ENCODE data around the gene ABCB7.

The ABCB7 gene

DNA sequence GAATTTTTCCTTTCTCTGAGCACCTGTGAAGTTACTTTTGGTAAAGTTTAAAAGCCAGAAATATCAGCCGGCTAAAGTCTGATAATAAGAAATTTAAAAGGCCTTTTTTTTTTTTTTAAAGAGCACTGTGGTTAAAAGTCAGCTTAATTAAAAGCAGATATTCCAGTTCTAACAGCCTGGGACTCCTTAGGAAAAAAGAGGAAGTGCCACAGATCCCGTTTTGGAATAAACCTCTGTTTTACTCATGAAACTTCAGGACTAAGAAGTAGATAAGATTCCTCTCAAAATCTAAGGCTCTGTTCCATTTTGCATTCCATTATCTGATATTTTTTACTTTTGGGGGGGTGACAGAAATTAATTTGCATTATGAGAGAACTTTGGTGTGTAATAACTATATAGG is 37.8 kb downstream of the ABCB7 start:
- no peak overlapping the region for H3K4me3 ChIP-seq (ENCODE audit: low read depth, low read length)
- TF ChIP-seq, protein P1, sequence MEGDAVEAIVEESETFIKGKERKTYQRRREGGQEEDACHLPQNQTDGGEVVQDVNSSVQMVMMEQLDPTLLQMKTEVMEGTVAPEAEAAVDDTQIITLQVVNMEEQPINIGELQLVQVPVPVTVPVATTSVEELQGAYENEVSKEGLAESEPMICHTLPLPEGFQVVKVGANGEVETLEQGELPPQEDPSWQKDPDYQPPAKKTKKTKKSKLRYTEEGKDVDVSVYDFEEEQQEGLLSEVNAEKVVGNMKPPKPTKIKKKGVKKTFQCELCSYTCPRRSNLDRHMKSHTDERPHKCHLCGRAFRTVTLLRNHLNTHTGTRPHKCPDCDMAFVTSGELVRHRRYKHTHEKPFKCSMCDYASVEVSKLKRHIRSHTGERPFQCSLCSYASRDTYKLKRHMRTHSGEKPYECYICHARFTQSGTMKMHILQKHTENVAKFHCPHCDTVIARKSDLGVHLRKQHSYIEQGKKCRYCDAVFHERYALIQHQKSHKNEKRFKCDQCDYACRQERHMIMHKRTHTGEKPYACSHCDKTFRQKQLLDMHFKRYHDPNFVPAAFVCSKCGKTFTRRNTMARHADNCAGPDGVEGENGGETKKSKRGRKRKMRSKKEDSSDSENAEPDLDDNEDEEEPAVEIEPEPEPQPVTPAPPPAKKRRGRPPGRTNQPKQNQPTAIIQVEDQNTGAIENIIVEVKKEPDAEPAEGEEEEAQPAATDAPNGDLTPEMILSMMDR (IDR thresholded peaks at IDR 0.05; ENCODE audit: low read depth, low read length) = no peak
- TF ChIP-seq POLR2A (IDR thresholded peaks at IDR 0.05; ENCODE audit: extremely low read depth, insufficient read length) (no peak), MYC (IDR thresholded peaks at IDR 0.05; ENCODE audit: low read depth, low read length) (no peak)
- TF ChIP-seq, protein P2, sequence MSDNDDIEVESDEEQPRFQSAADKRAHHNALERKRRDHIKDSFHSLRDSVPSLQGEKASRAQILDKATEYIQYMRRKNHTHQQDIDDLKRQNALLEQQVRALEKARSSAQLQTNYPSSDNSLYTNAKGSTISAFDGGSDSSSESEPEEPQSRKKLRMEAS (IDR thresholded peaks at IDR 0.05; ENCODE audit: low read depth, low read length) = no peak
- no peak for DNase-seq (ENCODE audit: low read depth)

DNA sequence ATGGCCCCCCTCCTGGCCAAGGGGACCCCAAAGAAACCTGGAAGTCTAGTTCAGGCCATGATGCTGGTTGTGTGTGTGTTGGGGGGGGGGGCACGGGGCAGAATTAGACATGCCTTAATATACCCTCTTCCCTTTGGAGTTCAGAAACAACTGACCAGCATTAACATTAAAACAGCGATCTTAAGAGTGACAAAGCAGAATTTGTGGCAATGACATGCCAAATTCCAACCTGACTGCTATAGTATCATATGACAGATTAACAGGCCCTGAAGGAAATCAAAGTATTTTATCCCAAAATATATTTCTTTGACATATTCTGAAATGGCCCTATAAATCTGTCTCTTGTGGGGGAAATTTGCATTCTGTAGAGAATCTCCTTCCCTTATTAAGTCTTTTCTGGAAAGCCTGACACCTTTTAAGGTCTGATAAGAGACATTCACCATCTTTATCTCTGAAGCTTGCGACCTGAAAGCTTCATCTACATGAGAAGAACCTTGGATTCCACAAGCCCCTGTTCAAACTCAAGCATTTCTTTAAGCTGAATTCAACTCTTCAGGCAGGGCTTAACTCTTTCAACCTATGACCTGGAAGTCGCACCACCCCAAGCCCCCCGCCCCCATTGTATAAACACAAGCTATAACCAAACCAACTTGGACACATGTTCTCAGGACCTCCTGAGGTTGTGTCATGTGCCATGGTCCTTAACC is 40.2 kb downstream of the ABCB7 start:
- H3K4me3 ChIP-seq (ENCODE audit: low read depth, low read length) = no peak overlapping the region
- TF ChIP-seq POLR2A (IDR thresholded peaks at IDR 0.05; ENCODE audit: extremely low read depth, insufficient read length) = no peak
- TF ChIP-seq, protein P1 (IDR thresholded peaks at IDR 0.05; ENCODE audit: low read depth, low read length) = no peak
- TF ChIP-seq, protein P2 (IDR thresholded peaks at IDR 0.05; ENCODE audit: low read depth, low read length) = no peak
- TF ChIP-seq MYC (IDR thresholded peaks at IDR 0.05; ENCODE audit: low read depth, low read length) = no peak
- no peak for DNase-seq (ENCODE audit: low read depth)

DNA sequence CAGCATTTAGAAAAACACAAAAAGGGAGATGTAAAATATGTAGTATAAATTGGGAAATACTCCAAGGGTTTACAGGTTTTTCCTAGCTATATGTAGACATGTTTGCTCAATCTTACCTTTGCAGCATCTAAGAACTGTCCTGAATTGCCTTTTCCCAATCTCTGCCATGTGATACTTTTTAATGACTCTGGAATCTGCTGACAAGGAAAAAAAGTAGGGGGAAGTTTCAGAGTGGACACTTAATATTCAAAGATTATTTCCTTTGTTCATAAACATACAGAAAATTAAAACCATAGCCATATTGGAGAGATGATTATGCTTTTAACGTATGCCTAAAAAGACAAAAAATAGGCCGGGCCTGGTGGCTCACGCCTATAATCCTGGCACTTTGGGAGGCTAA is 41.4 kb downstream of the ABCB7 start:
- H3K4me3 ChIP-seq (ENCODE audit: low read depth, low read length) = no peak overlapping the region
- DNase-seq (ENCODE audit: low read depth) = no peak
- TF ChIP-seq MYC (IDR thresholded peaks at IDR 0.05; ENCODE audit: low read depth, low read length) = no peak
- TF ChIP-seq, protein P2 (IDR thresholded peaks at IDR 0.05; ENCODE audit: low read depth, low read length) = no peak
- TF ChIP-seq POLR2A (IDR thresholded peaks at IDR 0.05; ENCODE audit: extremely low read depth, insufficient read length) = no peak
- TF ChIP-seq, protein P1 (IDR thresholded peaks at IDR 0.05; ENCODE audit: low read depth, low read length) = no peak

DNA sequence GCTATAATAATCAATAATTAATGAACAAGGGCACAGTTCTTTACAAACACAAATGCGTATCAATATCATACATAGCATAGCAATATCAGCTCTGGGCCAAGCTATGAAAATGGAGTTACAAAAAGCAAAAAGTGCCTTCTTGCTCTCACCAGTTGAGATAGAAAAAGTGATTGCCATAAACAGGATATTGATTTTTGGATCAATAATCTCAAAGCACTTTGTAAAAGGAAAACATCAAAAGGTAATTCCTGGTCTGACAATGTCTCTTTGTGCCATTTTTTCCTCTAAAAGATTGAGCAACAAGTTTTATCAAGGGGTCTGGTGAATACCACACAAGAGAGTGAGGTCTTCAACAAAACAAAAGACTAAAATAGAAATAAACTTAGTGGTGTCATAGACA is 42.4 kb downstream of the ABCB7 start:
- no peak for DNase-seq (ENCODE audit: low read depth)
- TF ChIP-seq MYC (IDR thresholded peaks at IDR 0.05; ENCODE audit: low read depth, low read length) (no peak), POLR2A (IDR thresholded peaks at IDR 0.05; ENCODE audit: extremely low read depth, insufficient read length) (no peak)
- TF ChIP-seq, protein P2 (IDR thresholded peaks at IDR 0.05; ENCODE audit: low read depth, low read length) = no peak
- TF ChIP-seq, protein P1 (IDR thresholded peaks at IDR 0.05; ENCODE audit: low read depth, low read length) = no peak
- H3K4me3 ChIP-seq (ENCODE audit: low read depth, low read length) = no peak overlapping the region

DNA sequence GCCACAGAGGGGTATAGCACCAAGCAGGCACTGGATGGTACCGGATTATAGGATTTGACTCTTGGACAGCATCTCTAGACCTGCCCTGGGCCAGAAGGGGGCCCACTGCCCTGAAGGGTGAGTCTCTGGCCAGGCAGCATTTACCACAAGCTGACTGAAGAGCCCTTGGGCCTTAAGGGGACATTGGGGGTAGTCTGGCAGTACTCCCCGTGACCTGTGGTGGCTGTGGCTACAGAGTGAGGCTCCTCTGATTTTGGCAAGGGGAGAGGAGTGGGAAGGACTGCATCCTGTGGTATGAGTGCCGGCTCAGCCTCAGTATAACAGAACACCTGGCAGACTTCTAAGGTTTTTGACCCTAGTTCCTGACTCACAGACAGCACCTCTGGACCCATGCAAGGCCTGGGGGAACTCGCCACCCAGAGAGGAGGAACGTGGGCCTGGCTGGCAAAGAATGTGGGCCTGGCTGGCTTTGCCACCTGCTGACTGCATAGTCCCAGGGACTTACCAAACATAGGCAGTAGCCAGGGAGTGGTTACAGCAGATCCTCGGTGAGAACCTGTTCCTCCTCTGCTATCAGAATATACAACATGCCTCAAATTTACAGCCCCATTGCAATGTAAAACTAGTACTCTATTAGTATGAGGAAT is 48.1 kb downstream of the ABCB7 start:
- TF ChIP-seq MYC (IDR thresholded peaks at IDR 0.05; ENCODE audit: low read depth, low read length) = no peak
- TF ChIP-seq, protein P1 (IDR thresholded peaks at IDR 0.05; ENCODE audit: low read depth, low read length) = no peak
- TF ChIP-seq POLR2A (IDR thresholded peaks at IDR 0.05; ENCODE audit: extremely low read depth, insufficient read length) = no peak
- TF ChIP-seq, protein P2 (IDR thresholded peaks at IDR 0.05; ENCODE audit: low read depth, low read length) = no peak

More for the DNA sequence above, 48.1 kb downstream of the ABCB7 start:
- no peak for DNase-seq (ENCODE audit: low read depth)
- H3K4me3 ChIP-seq (ENCODE audit: low read depth, low read length) = no peak overlapping the region

Measured in NB4 (cell line).